Omental fat pad (tissue), 4 donors: ENCODE measurements around the gene FAM174B. TPM values are rescaled to one million over a fixed set of nuclear protein-coding genes. Genes with fewer than 3 reads are reported as not detected.

Source experiments
- ATAC-seq: fragments of 150-250 bp; one replicate; pipeline ENCODE4 v1.9.1; 2016; ENCODE audit warnings: mild to moderate bottlenecking, moderate library complexity; ENCODE audit not compliant: low FRiP score
- DNase-seq: peaks from one replicate; pipeline ENCODE4 v3.0.0-alpha.2; 2019; ENCODE audit warnings: low spot score
- CTCF ChIP-seq, 3 donors: fragments of 450-650 bp; IDR thresholded peaks; one replicate each; pipeline ENCODE4 v1.5.1; 2016 to 2017; ENCODE audit warnings: antibody characterized with exemption in 3 of 3, mild to moderate bottlenecking in 3 of 3, moderate library complexity in 2 of 3
- total RNA-seq, 4 donors: library from RNA; depleted of rRNA; stranded (reverse); fragments of >200 nt; gene quantifications; one replicate each; pipeline ENCODE4 v1.1.0, GENCODE V29; 2016

Gene FAM174B
- total RNA-seq, result 10 to 100 TPM in 2 of 4 donors, 1 to 10 TPM in 2; 3.1 to 17.0 (median 11.1) TPM

- TF ChIP-seq CTCF (IDR thresholded peaks at IDR 0.05), result no peak
- ATAC-seq (peak; percentile 77), DNase-seq (no peak)
Observed at GRCh38 chr15:92655178-92655995, at the start of gene FAM174B. Gene FAM174B, minus strand, starts transcription at chr15:92655775.

DNA sequence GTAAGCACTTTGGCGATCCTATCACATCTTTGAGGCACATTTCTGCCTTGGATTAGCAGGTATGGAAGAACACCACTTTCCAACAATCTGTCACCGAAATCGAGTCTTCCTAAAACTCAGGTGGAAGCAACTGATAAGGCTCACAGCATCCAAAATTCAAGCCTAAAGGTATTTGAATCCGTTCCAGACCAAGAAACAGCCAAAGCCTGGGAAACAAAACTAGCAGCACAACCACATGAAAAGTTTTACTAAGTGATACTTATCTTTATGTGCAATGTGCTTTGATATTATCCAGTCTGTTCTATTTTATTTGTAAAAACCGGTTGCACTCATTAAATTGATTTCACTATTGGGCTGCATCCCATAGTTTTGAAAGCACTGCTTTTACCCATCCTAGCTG lies 40.5 kb upstream of the FAM174B start:
- DNase-seq, result no peak
- TF ChIP-seq CTCF (IDR thresholded peaks at IDR 0.05), result no peak
- no peak for ATAC-seq

- TF ChIP-seq CTCF (IDR thresholded peaks at IDR 0.05), result no peak
- ATAC-seq (no peak), DNase-seq (no peak)
Observed at GRCh38 chr15:92693691-92694331, 38.2 kb upstream of the FAM174B start.

DNA sequence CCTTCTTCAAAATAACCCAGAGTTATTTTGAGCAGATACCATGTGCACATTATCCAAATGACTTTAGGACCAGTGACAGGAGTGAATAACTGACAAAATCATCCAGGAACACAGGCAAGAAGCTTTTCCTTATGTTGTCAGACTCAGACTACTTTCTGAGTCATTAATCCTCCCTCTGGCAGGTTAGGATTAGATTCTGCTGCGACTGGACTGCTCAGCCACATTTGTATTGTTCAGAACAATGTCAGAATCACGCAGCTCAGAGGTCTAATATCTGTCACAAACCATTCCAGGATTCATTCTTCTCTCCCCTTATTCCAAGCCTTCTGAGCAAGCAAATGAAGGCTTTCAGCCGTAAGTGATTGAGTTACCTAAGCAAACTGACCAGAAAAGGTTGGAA lies 34.8 kb upstream of the FAM174B start:
- TF ChIP-seq CTCF (IDR thresholded peaks at IDR 0.05), result no peak
- DNase-seq, result no peak

DNA sequence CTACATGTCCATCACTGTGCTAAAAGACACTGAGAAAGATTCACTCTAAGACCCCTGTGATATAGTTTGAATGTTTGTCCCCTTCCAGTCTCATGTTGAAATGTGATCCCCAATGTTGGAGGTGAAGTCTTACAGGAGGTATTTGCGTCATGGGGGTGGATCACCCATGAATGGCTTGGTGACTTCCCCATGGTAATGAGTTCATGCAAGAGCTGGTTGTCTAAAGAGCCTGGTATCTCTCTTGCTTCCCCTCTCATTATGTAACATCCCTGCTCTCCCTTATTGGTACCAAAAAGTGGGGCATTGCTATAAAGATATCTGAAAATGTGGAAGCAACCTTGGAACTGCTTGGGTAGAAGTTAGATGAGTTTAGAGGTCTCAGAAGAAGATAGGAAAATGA lies 32.2 kb upstream of the FAM174B start:
- DNase-seq (no peak), ATAC-seq (no peak)
- TF ChIP-seq CTCF (IDR thresholded peaks at IDR 0.05), result no peak

More for the DNA sequence above, 34.8 kb upstream of the FAM174B start:
- ATAC-seq, result no peak

DNA sequence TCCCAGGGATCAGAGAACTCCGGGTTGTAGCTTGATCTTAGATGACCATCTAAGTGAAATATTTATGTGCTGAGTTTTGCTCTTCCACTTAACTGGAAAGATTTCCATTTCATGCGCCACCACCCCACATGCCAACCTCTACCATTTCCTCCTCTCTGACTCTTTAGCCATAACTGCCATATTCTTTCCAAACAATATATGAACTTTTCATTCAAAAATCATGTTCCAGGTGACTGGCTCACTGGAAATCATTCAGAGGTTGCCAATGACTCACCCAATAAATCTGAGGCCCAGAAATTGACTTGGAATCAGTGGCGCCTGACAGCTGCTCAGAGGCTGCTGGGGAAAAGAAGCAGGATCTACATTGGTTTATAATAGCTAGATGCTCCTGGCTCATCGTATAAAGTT lies 31.6 kb upstream of the FAM174B start:
- DNase-seq, result no peak
- no peak for TF ChIP-seq CTCF (IDR thresholded peaks at IDR 0.05)
- no peak for ATAC-seq

GRCh38 chr15:92683511-92683834 lies 27.9 kb upstream of the FAM174B start:
- no peak for TF ChIP-seq CTCF (IDR thresholded peaks at IDR 0.05)
- DNase-seq, result no peak
- ATAC-seq, result no peak
